Duodenal mucosa (tissue), 2 donors: ENCODE data around the gene UNCX.
"Not testable (repeated sequence)": the region's sequence is repeated elsewhere in the genome, so short reads cannot be mapped to it uniquely, and the experiment has no call there.

Experiments
- H3K27ac ChIP-seq: one replicate; pipeline ENCODE4 v1.7.0; 2013; ENCODE audit warnings: low read depth, low read length
- H3K27me3 ChIP-seq, 2 donors: one replicate each; pipeline ENCODE4 v1.7.0; 2013; ENCODE audit warnings: low read length in 2 of 2, control low read depth in 1 of 2; ENCODE audit not compliant: insufficient read depth in 2 of 2, control insufficient read depth in 1 of 2
- H3K36me3 ChIP-seq, 2 donors: one replicate each; pipeline ENCODE4 v1.7.0; 2013; ENCODE audit warnings: low read length in 2 of 2, control low read depth in 1 of 2; ENCODE audit not compliant: insufficient read depth in 2 of 2, control insufficient read depth in 1 of 2
- H3K4me1 ChIP-seq, 2 donors: one replicate each; pipeline ENCODE4 v1.7.0; 2013; ENCODE audit warnings: low read length in 2 of 2, control low read depth in 1 of 2; ENCODE audit not compliant: insufficient read depth in 2 of 2, control insufficient read depth in 1 of 2
- H3K4me3 ChIP-seq, 2 donors: one replicate each; pipeline ENCODE4 v1.7.0; 2013; ENCODE audit warnings: low read length in 2 of 2, low read depth in 1 of 2
- H3K9ac ChIP-seq, 2 donors: one replicate each; pipeline ENCODE4 v1.7.0; 2013; ENCODE audit warnings: low read length in 2 of 2, low read depth in 1 of 2
- H3K9me3 ChIP-seq, 2 donors: one replicate each; pipeline ENCODE4 v1.7.0; 2013; ENCODE audit warnings: low read length in 2 of 2, control low read depth in 1 of 2; ENCODE audit not compliant: control insufficient read depth in 1 of 2

UNCX gene

DNA sequence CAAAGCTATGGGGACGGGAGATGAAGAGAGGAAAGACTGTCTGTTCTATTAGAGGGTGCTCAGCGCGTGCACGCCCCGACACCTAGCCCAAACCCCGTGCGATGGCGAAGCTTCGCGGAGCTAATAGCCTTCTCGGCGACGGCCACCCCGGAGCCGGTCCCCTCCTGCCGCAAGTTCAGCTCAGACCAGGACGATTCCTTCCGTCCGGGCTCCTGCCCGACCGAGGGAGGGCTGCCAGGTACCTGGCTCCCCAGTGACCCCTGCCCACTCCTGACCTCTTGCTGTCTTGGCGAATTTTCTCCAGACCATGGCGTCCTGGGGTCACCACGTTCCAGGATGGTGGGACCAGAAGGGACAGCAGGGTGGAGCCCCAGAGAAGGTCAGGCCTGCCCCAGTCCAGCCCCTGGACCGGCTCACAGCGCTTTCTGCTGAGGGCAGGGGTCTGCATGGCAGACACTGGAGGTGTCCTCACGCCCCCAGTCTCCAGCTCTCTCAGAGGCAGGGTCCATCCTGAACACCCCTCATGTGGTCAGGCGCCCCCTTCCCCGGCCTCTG, 36.7 kb downstream of the UNCX start:
- Histone ChIP-seq H3K4me1 (no peaks in the 10 kb centered on the region), H3K9ac (no peak overlapping the region), H3K36me3 (no peaks in the 10 kb centered on the region), H3K27me3 (peaks cover 13 to 28% of the 10 kb centered on the region in 2 donors), H3K27ac (no peak overlapping the region), H3K9me3 (no peaks in the 10 kb centered on the region), H3K4me3 (no peak overlapping the region)

DNA sequence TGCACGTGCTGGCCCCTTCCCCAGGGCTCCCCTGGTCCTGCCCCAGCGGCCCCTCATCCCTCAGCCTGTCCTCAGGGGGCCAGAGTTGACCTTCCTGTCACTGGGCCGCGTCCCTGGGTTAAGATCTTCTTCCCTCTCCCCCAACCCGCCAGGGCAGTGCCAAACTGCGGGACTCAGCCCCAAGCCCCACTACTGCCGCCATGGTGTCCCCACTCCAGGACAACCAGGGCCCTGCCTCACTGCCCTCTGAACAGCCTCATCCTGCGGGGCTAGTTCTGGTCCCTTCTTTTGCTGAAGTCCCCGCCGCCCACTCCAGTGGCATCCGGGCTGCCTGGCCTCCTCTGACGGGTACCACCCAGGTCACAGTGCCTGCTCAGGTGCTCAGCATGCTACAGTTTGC, 37.5 kb downstream of the UNCX start:
- Histone ChIP-seq H3K27me3 (peaks cover 7 to 21% of the 10 kb centered on the region in 2 donors), H3K27ac (no peak overlapping the region), H3K9me3 (no peaks in the 10 kb centered on the region), H3K4me1 (no peaks in the 10 kb centered on the region), H3K4me3 (no peak overlapping the region), H3K9ac (no peak overlapping the region), H3K36me3 (no peaks in the 10 kb centered on the region)

DNA sequence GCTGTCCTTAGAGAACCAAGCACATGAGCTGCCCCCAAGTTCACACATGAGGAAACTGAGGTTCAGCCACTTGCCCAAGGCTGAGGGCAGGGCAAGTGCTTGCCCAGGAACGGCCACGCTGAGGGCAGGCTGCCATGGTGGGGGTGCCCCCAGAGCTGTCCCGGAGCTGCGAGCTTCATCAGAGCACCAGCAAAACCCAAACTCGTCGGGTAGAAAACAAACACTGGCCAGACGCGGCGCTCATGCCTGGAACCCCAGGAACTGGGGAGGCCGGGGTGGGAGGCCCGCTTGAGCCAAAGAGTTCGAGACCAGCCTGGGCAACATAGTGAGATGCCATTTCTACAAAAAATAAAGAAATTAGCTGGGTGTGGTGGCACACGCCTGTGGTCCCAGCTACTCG, 38.4 kb downstream of the UNCX start:
- Histone ChIP-seq H3K9me3 (no peaks in the 10 kb centered on the region), H3K36me3 (no peaks in the 10 kb centered on the region), H3K27me3 (peaks cover 0 to 14% of the 10 kb centered on the region in 2 donors)

DNA sequence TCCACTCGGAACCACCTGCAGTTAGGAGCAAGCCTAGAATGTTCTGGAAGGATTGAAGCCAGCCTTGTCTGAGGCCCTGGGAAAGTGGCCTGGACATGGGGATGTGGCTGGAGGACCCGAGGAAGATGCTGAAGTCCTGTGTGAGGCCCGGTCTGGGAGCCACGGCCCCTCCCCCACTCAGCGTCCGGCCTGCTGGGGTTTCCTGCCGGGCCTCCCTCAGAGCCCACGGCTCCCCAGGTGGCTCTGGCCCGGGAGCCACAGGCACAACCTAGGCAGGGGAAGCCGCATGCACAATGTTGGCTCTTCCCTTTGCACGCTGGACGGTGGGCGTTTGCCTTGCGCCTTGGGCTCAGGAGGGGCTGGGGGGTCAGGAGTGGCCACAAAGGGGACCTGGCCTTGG, 39.0 kb downstream of the UNCX start:
- Histone ChIP-seq H3K27me3 (peaks cover 0 to 8% of the 10 kb centered on the region in 2 donors), H3K9ac (no peak overlapping the region), H3K4me1 (no peaks in the 10 kb centered on the region), H3K4me3 (no peak overlapping the region), H3K9me3 (no peaks in the 10 kb centered on the region), H3K27ac (no peak overlapping the region), H3K36me3 (no peaks in the 10 kb centered on the region)

More for the DNA sequence above, 38.4 kb downstream of the UNCX start:
- Histone ChIP-seq H3K9ac (no peak overlapping the region), H3K4me3 (no peak overlapping the region), H3K4me1 (no peaks in the 10 kb centered on the region), H3K27ac (no peak overlapping the region)

DNA sequence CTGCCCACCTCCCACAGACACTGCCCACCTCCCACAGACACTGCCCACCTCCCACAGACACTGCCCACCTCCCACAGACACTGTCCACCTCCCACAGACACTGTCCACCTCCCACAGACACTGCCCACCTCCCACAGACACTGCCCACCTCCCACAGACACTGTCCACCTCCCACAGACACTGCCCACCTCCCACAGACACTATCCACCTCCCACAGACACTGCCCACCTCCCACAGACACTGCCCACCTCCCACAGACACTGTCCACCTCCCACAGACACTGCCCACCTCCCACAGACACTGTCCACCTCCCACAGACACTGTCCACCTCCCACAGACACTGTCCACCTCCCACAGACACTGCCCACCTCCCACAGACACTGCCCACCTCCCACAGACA, 39.5 kb downstream of the UNCX start:
- not testable (repeated sequence) for H3K4me1 ChIP-seq, H3K9me3 ChIP-seq, H3K27ac ChIP-seq, H3K27me3 ChIP-seq, H3K36me3 ChIP-seq, H3K9ac ChIP-seq, H3K4me3 ChIP-seq

DNA sequence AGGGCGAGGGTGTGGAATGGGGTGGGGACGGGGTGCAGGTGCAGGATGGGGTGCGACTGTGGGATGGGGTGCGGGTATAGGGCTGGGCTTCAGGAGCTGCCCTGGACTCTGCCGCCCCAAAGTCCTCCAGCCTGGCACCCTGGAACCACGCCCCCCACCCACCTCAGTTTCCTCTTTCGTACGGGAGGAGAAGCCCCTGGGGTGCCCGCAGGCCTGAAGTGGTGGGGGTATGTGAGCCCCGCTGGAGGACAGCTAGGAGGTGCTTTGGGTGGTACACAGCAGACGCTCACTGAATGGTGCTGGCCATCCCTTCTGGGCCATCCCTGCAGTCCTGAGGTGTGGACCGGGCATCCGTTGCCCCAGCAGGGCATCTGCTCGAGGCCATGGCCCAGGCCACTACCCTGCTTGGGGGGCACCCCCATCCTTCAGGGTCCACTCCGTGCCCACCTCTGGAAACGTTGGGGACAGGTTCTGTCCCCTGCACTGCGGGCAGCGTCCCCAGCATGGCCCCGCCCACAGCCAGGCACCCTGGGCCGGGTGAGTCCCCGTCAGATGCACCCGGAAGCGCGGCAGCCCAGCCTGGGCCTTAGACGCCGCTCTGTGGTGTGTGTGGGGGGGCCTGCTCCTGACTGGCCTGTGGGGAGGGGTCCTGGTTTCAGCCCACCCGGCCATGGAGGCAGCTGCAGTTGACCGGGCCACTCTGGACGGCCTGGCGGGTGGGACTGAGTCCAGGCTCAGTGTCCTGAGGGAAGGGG, 41.6 kb downstream of the UNCX start:
- no peaks in the 10 kb centered on the region for H3K9me3 ChIP-seq
- no peaks in the 10 kb centered on the region for H3K27me3 ChIP-seq
- H3K9ac ChIP-seq: no peak overlapping the region

DNA sequence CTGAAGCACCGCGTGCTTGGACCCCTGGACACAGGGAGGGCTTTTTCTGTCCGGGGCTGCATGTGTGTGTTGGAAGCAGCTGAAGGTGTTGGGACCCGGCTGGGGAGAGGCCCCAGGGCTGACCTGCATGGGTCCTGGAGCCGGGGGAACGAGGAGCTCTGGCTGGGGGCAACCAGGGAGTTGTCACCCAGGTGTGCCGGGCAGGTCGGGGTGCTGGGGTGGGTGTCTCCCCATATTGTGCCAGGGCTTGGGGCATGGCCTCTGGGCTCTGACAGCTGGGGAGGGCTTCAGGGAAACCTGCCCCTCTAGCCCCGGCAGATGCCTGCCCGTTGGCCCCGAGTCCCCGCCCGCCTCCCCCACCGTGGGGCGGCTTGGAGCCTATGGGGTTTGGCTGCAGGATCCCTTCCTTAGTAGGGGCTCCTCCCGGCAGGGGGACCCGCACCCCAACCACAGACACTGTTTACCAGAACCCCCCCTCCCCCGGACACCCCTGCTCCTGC, 42.3 kb downstream of the UNCX start:
- no peak overlapping the region for H3K4me3 ChIP-seq
- no peaks in the 10 kb centered on the region for H3K36me3 ChIP-seq
- no peak overlapping the region for H3K27ac ChIP-seq
- no peaks in the 10 kb centered on the region for H3K9me3 ChIP-seq
- H3K27me3 ChIP-seq: no peaks in the 10 kb centered on the region
- no peaks in the 10 kb centered on the region for H3K4me1 ChIP-seq
- no peak overlapping the region for H3K9ac ChIP-seq

More for the DNA sequence above, 41.6 kb downstream of the UNCX start:
- no peak overlapping the region for H3K4me3 ChIP-seq
- no peak overlapping the region for H3K27ac ChIP-seq
- H3K36me3 ChIP-seq: no peaks in the 10 kb centered on the region
- no peaks in the 10 kb centered on the region for H3K4me1 ChIP-seq

DNA sequence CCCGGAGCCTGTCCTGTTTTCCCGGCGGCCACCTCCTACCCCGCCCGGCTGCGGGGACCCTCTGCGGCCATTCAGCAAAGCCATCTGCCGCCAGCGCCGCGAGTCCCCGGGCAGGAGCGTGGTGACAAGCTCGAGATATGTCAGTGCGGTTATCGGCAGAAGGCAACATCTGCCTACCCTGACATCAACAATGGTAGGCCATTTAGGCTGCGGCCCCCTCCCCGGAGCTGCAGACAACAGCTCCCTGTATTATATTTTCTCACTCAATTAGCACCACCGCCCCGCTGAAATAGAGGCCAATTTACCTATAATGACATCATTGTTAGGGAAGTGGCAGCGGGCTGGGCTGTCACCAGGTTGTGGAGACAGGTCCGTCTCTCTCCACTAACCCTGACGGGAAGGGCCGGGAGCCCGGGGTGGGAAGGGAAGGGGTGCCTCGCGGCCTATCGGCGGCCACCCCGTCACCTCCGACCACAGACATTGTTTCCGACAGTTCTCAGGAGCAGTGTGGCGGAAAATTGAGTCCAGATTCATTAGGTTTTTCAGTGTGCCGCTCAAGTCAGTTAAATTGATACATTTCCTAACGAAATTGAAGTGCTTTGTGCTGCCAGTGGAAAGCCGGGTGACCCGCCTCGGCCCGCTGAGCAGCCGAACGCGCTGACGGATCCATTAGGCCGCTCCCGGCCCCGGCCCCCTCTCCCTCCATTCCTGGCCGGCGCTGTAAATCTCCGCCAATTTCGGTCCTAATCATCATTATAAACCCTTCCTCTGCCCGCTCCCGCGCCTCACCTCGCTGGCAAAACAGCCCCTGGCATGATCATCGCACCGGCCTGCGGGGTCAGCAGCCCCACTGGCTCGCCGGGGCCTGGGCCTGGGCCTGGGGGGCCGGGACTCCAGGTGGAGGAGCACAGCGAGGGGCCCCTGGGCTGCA, 43.0 kb downstream of the UNCX start:
- H3K4me3 ChIP-seq: no peak overlapping the region
- no peaks in the 10 kb centered on the region for H3K4me1 ChIP-seq
- no peaks in the 10 kb centered on the region for H3K27me3 ChIP-seq
- no peak overlapping the region for H3K9ac ChIP-seq
- H3K36me3 ChIP-seq: no peaks in the 10 kb centered on the region
- H3K27ac ChIP-seq: no peak overlapping the region
- H3K9me3 ChIP-seq: no peaks in the 10 kb centered on the region

DNA sequence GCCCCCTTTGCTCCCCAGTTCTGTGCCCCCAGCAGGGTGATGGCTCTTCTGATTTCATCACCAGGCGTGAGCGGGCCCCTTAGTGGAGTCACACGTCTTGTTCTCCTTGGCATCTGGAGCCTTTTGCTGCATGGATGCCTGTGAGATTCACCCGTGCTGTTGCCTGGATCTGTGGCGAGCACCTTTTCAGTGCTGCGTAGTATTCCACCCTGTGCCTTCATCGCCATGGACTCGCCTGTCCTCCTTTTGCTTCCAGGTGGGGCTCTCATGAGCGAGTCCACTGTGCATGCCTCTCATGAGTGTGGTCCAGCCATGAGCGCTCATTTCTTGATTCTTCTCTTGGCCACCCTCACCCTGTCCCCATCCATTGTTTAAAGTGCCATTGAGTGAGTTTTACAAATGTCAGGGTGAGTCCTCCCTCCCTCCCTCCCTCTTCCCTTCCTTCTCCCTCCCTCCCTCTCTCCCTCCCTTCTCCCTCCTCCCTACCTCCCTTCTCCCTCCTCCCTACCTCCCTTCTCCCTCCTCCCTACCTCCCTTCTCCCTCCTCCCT, 44.0 kb downstream of the UNCX start:
- H3K27me3 ChIP-seq: no peaks in the 10 kb centered on the region
- H3K4me1 ChIP-seq: no peaks in the 10 kb centered on the region
- H3K9me3 ChIP-seq: no peaks in the 10 kb centered on the region
- H3K9ac ChIP-seq: no peak overlapping the region
- no peak overlapping the region for H3K27ac ChIP-seq
- H3K36me3 ChIP-seq: no peaks in the 10 kb centered on the region
- H3K4me3 ChIP-seq: no peak overlapping the region

DNA sequence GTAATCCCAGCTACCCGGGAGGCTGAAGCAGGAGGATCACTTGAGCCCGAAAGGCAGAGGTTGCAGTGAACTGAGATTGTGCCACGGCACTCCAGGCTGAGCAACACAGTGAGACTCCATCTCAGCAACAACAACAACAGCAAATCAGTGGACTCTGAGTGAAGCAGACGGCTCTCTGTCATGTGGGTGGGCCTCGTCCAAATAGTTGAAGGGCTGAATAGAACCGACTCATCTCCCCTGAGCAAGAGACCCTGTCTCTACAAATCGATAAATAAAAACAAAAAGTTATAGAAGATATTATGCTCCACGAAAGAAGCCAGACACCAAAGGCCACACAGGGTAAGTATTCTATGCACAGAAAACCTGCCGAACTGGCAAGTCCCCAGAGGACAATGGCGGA, 45.9 kb downstream of the UNCX start:
- Histone ChIP-seq H3K27me3 (no peaks in the 10 kb centered on the region), H3K4me1 (no peaks in the 10 kb centered on the region), H3K4me3 (no peak overlapping the region), H3K36me3 (no peaks in the 10 kb centered on the region), H3K9me3 (no peaks in the 10 kb centered on the region), H3K9ac (no peak overlapping the region), H3K27ac (no peak overlapping the region)
